Testis (tissue), 3 donors: ENCODE results near the gene PTGES2. TPM values are rescaled to one million over a fixed set of nuclear protein-coding genes. Genes with fewer than 3 reads are reported as not detected.
"Not testable (repeated sequence)": the region's sequence is repeated elsewhere in the genome, so short reads cannot be mapped to it uniquely, and the experiment has no call there.

ENCODE experiments used
- DNase-seq: peaks from one replicate; pipeline ENCODE4 v3.0.0-alpha.2; 2019
- H3K27ac ChIP-seq, 2 donors: fragments of 200-600 bp; sonication (generic); one replicate each; pipeline ENCODE4 v1.5.1; 2019
- H3K27me3 ChIP-seq: fragments of 200-600 bp; sonication (generic); one replicate; pipeline ENCODE4 v1.5.1; 2019
- H3K36me3 ChIP-seq: fragments of 200-600 bp; sonication (generic); one replicate; pipeline ENCODE4 v1.5.1; 2017; ENCODE audit warnings: low read depth; ENCODE audit errors: missing control alignments
- H3K4me1 ChIP-seq: fragments of 200-600 bp; sonication (generic); one replicate; pipeline ENCODE4 v1.5.1; 2019
- H3K4me3 ChIP-seq, 2 donors: fragments of 200-600 bp; sonication (generic); one replicate each; pipeline ENCODE4 v1.5.1; 2017 to 2019
- H3K9me3 ChIP-seq: fragments of 200-600 bp; sonication (generic); one replicate; pipeline ENCODE4 v1.5.1; 2017
- CTCF ChIP-seq, 3 experiments: fragments of 450-650 bp in 2 of 3; fragments of 200-600 bp in 1 of 3; sonication (generic) in 1 of 3; IDR thresholded peaks; one replicate each; pipeline ENCODE4 v1.5.1; 2016 to 2019; ENCODE audit warnings: antibody characterized with exemption in 3 of 3, mild to moderate bottlenecking in 2 of 3, moderate library complexity in 1 of 3
- POLR2A ChIP-seq: fragments of 450-650 bp; IDR thresholded peaks from one replicate; pipeline ENCODE4 v1.6.1; 2017; ENCODE audit warnings: antibody characterized with exemption, mild to moderate bottlenecking, moderate library complexity
- WGBS, 2 donors: methylation state at CpG; one replicate each; pipeline ENCODE4 v1.1.5; 2018; 5-methylcytosine and 5-hydroxymethylcytosine counted together
- intact Hi-C: fragments of 100-400 bp; cut with DNase I; formaldehyde crosslinking; loops from one replicate; pipeline ENCODE4 v1.15.1; 2023; ENCODE audit warnings: low total_unique reads
- polyA plus RNA-seq: library from polyadenylated mRNA; stranded (reverse); fragments of 350-450 nt; fragmentation: Illumina TruSeq; extraction: RNeasy Lipid Tissue Mini Kit (QIAGEN cat#74804); gene quantifications from one replicate; pipeline ENCODE4 v1.2.3, GENCODE V29; 2014; ENCODE audit warnings: low read depth, low replicate concordance; ENCODE audit not compliant: insufficient read depth
- total RNA-seq, 2 donors: library from RNA; depleted of rRNA; stranded (reverse); fragments of >200 nt; gene quantifications; one replicate each; pipeline ENCODE4 v1.2.3, GENCODE V29; 2016

PTGES2 gene
- total and polyA plus RNA-seq, 3 donors from 2014 or later, result 53.1 to 96.4 (median 95.8) TPM

GRCh38 chr9:128129976-128130590, 2.6 kb upstream of the PTGES2 start:
- H3K27me3 ChIP-seq, H3K4me3 ChIP-seq, H3K9me3 ChIP-seq, intact Hi-C loops, H3K36me3 ChIP-seq, H3K27ac ChIP-seq: not testable (repeated sequence)
- peak; percentile 73 for DNase-seq
- peak in 1 of 3 experiments; percentile 18 for TF ChIP-seq CTCF (IDR thresholded peaks at IDR 0.05)
- H3K4me1 ChIP-seq, result peaks cover 21% of the 10 kb centered on the region
- 27 to 68% methylated on average over 4 to 12 of the region's 12 CpGs for WGBS, 2 donors

- intact Hi-C loops, result no loop called here
- Histone ChIP-seq H3K36me3 (no peaks in the 10 kb centered on the region), H3K9me3 (no peaks in the 10 kb centered on the region), H3K4me1 (peaks cover 21% of the 10 kb centered on the region), H3K4me3 (peak overlapping the region; percentile 71 to 93), H3K27me3 (no peaks in the 10 kb centered on the region), H3K27ac (peak overlapping the region in 1 of 2 donors; percentile 94)
- no peak for DNase-seq
- 42 to 57% methylated on average over 21 to 29 of the region's 29 CpGs for WGBS, 2 donors
- TF ChIP-seq POLR2A, result no peak
- TF ChIP-seq CTCF (IDR thresholded peaks at IDR 0.05), result no peak
These were observed 1.5 kb upstream of the PTGES2 start for GRCh38 chr9:128128836-128129590.

- peak; percentile 90 for DNase-seq
- Histone ChIP-seq H3K4me1 (peaks cover 21% of the 10 kb centered on the region), H3K36me3 (no peaks in the 10 kb centered on the region), H3K4me3 (peak overlapping the region; percentile 71 to 93), H3K9me3 (no peaks in the 10 kb centered on the region), H3K27me3 (no peaks in the 10 kb centered on the region), H3K27ac (peak overlapping the region; percentile 89 to 94)
- no peak for TF ChIP-seq POLR2A
- TF ChIP-seq CTCF (IDR thresholded peaks at IDR 0.05), result peak in 1 of 3 experiments; percentile 5
- WGBS, 2 donors, result 0 to 1% methylated on average over 13 to 81 of the region's 82 CpGs
- intact Hi-C loops, result no loop called here
These were observed 684 bp upstream of the PTGES2 start for GRCh38 chr9:128127990-128128835.

GRCh38 chr9:128125580-128126354, 1.8 kb downstream of the PTGES2 start:
- peaks cover 21% of the 10 kb centered on the region for H3K4me1 ChIP-seq
- no peak overlapping the region for H3K4me3 ChIP-seq
- DNase-seq, result no peak
- no peaks in the 10 kb centered on the region for H3K36me3 ChIP-seq
- H3K27ac ChIP-seq, result peak overlapping the region; percentile 44 to 50
- H3K9me3 ChIP-seq, result no peaks in the 10 kb centered on the region
- TF ChIP-seq POLR2A (no peak), CTCF (IDR thresholded peaks at IDR 0.05) (no peak)
- intact Hi-C loops, result no loop called here
- H3K27me3 ChIP-seq, result no peaks in the 10 kb centered on the region
- WGBS, 2 donors, result 28 to 33% methylated on average over 9 to 10 of the region's 10 CpGs
